H1 (cell line): ENCODE data around the gene UBE3A. TPM values are rescaled to one million over a fixed set of nuclear protein-coding genes. Genes with fewer than 3 reads are reported as not detected.

Source experiments
- SIX5 ChIP-seq: IDR thresholded peaks from 2 replicates; pipeline ENCODE4 v1.6.1; 2011; ENCODE audit warnings: mild to moderate bottlenecking, low read depth, low read length
- polyA plus RNA-seq, 7 experiments: library from polyadenylated mRNA; depleted of rRNA in 3 of 7; stranded (reverse) in 5 of 7; unstranded in 2 of 7; fragments of >200 nt in 5 of 7; fragments of 200-250 nt in 2 of 7; gene quantifications; 1 replicate in 5 of 7; 2 replicates in 1 of 7; 4 replicates in 1 of 7; pipeline versions ENCODE4 v1.2.1 to v1.2.3, GENCODE V29; 2011 to 2013; ENCODE audit warnings: missing spikeins in 2 of 7, mixed read lengths in 2 of 7
- total RNA-seq: library from RNA; stranded (reverse); fragmentation: NEBNext Ultra II Directional; extraction: Animal tissue kit (Norgen Biotek cat#: 25700); gene quantifications from 2 replicates; pipeline ENCODE4 v1.2.1, GENCODE V29; 2021
- TF ChIP-seq, protein P1 (sequence below): IDR thresholded peaks from 2 replicates; pipeline ENCODE4 v1.6.1; 2012; ENCODE audit warnings: inconsistent platforms

UBE3A gene
- total and polyA plus RNA-seq, 2 of the 8 experiments (the other 6 are each of a cell fraction or from before 2014, with no cell fraction given): 13.8 to 110 TPM

GRCh38 chr15:25433118-25433865, 5.5 kb downstream of the UBE3A start (continued):
- TF ChIP-seq, protein P1, sequence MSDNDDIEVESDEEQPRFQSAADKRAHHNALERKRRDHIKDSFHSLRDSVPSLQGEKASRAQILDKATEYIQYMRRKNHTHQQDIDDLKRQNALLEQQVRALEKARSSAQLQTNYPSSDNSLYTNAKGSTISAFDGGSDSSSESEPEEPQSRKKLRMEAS: no peak
- no peak for TF ChIP-seq SIX5
